ENCODE data around the gene SNORC. TPM values are rescaled to one million over a fixed set of nuclear protein-coding genes. Genes with fewer than 3 reads are reported as not detected.

Gene SNORC
- total RNA-seq, 6 experiments from 2014 or later: 2.0 to 14.5 (median 9.1) TPM

DNA sequence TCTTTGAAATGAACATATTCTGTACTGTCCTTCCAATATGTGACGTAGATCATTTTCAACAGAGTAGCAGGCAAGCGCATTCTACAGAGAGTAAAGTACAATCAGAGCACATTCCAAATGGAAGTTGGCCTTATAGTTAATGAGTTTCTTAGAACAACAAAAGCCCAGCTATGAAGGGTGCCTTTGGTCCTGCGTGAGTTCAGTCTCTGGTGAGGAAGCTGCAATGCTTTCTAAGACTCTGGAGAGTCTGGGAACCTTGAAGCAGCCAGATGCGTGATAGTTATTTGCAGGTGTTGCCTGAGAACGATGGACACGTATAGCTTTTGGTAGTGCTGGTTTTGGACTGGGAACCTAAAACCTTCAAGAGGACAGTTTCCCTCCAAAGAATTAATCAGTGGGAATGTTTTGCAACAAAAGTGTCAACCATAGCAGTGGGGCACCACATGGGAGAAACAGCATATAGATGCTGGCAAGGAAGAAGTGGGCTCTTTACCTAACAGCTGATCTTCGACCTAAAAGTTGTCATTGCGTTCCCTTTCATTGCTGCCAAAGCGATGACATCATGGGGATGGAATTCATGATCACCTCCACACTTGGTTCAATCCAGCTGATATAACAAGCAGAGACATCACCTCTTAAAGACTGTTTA, 9.3 kb upstream of the SNORC start:
- DNase-seq: peak in 1 of 3 donors; percentile 53
- peak; percentile 53 to 66 (median 57) for ATAC-seq
- H3K4me3 ChIP-seq: no peak overlapping the region
- H3K36me3 ChIP-seq: peaks cover 0 to 4% (median 0%) of the 10 kb centered on the region in 4 donors
- H3K27ac ChIP-seq: peak overlapping the region; percentile 41 to 96 (median 71)
- no peaks in the 10 kb centered on the region for H3K27me3 ChIP-seq
- intact Hi-C loops (cut with DNase I): no loop called here
- no peak for TF ChIP-seq CTCF (IDR thresholded peaks at IDR 0.05)
- no peak for TF ChIP-seq POLR2A (IDR thresholded peaks at IDR 0.05)
- H3K9me3 ChIP-seq: no peaks in the 10 kb centered on the region
- 30% methylated on average over 8 of the region's 9 CpGs for WGBS (ENCODE audit: insufficient coverage, low coverage, low lambda C conversion rate, missing lambda C conversion rate)
- H3K4me1 ChIP-seq: peaks cover 0 to 33% (median 13%) of the 10 kb centered on the region in 4 donors

- Histone ChIP-seq H3K9me3 (no peaks in the 10 kb centered on the region), H3K27ac (peak overlapping the region; percentile 41 to 96 (median 71)), H3K36me3 (peaks cover 0 to 4% (median 0%) of the 10 kb centered on the region in 4 donors), H3K27me3 (no peaks in the 10 kb centered on the region), H3K4me3 (no peak overlapping the region), H3K4me1 (peaks cover 0 to 27% (median 10%) of the 10 kb centered on the region in 4 donors)
- 56% methylated on average over 5 of the region's 5 CpGs for WGBS (ENCODE audit: insufficient coverage, low coverage, low lambda C conversion rate, missing lambda C conversion rate)
- intact Hi-C loops (cut with DNase I): no loop called here
- ATAC-seq (no peak), DNase-seq (no peak)
- no peak for TF ChIP-seq CTCF (IDR thresholded peaks at IDR 0.05)
- TF ChIP-seq POLR2A (IDR thresholded peaks at IDR 0.05): no peak
These were observed 8.7 kb upstream of the SNORC start for GRCh38 chr2:232861353-232861752.

- Histone ChIP-seq H3K27me3 (no peaks in the 10 kb centered on the region), H3K9me3 (no peaks in the 10 kb centered on the region), H3K4me1 (peaks cover 0 to 12% (median 6%) of the 10 kb centered on the region in 4 donors), H3K36me3 (no peaks in the 10 kb centered on the region), H3K4me3 (no peak overlapping the region), H3K27ac (no peak overlapping the region)
- 100% methylated on average over 2 of the region's 2 CpGs for WGBS (ENCODE audit: insufficient coverage, low coverage, low lambda C conversion rate, missing lambda C conversion rate)
- ATAC-seq (no peak), DNase-seq (no peak)
- TF ChIP-seq POLR2A (IDR thresholded peaks at IDR 0.05) (no peak), CTCF (IDR thresholded peaks at IDR 0.05) (no peak)
- intact Hi-C loops (cut with DNase I): no loop called here
These were observed 6.1 kb upstream of the SNORC start for GRCh38 chr2:232863996-232864395.

GRCh38 chr2:232865165-232865564, 4.9 kb upstream of the SNORC start:
- WGBS (ENCODE audit: insufficient coverage, low coverage, low lambda C conversion rate, missing lambda C conversion rate): 78% methylated on average over 1 of the region's 1 CpG
- Histone ChIP-seq H3K4me1 (peaks cover 0 to 8% (median 3%) of the 10 kb centered on the region in 4 donors), H3K9me3 (no peaks in the 10 kb centered on the region), H3K27ac (no peak overlapping the region), H3K36me3 (no peaks in the 10 kb centered on the region), H3K4me3 (no peak overlapping the region), H3K27me3 (no peaks in the 10 kb centered on the region)
- no peak for TF ChIP-seq POLR2A (IDR thresholded peaks at IDR 0.05)
- TF ChIP-seq CTCF (IDR thresholded peaks at IDR 0.05): no peak
- intact Hi-C loops (cut with DNase I): no loop called here
- DNase-seq (no peak), ATAC-seq (no peak)

Measured in right lobe of liver (tissue), 6 donors.